Measurements from ENCODE around the gene HNRNPA3. TPM values are rescaled to one million over a fixed set of nuclear protein-coding genes. Genes with fewer than 3 reads are reported as not detected.
"Not testable (repeated sequence)": the region's sequence is repeated elsewhere in the genome, so short reads cannot be mapped to it uniquely, and the experiment has no call there.

HNRNPA3 gene
- total RNA-seq, 2 experiments from 2014 or later, result 250 to 256 TPM

DNA sequence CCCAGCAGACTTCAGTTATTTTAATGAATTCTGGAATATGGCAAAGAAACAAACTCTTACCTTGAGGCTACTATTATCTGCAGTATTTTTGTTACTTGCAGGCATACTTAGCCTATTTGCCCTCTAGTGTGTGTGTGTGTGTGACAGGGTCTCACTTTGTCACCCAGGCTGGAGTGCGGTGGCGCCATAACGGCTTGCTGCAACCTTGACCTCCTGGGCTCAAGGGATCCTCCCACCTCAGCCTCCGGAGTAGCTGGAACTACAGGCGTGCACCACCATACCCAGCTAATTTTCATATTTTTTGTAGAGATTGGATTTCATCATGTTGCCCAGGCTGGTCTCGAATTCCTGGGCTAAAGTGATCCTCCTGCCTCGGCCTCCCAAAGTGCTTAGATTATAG lies 12.2 kb upstream of the HNRNPA3 start:
- POLR2A ChIA-PET, H3K27ac Mint-ChIP-seq, H3K4me1 Mint-ChIP-seq: not testable (repeated sequence)

DNA sequence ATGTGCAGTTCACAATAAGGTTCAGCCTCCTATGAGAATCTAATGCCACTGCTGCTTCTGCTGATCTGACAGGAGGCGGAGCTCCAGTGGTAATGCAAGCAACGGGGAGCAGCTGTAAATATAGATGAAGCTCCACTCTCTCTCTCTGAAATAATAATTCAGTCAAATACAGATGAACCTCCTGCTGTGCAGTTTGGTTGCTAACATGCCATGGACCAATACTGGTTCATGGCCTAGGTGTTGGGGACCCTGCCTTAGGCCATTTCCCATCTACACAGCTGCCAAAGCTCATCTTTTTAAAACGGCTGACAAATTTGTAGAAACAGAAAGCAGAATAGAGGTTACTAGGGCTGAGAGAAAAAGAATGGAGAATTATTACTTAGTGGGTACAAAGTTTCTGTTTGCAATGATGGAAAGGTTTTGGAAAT lies 10.7 kb upstream of the HNRNPA3 start:
- ATAC-seq (ENCODE audit: low read depth), result no peak
- Mint-ChIP-seq H3K36me3 (peaks cover 3% of the 10 kb centered on the region), H3K27me3 (no peaks in the 10 kb centered on the region), H3K9me3 (no peaks in the 10 kb centered on the region), H3K4me1 (peaks cover 7% of the 10 kb centered on the region), H3K27ac (no peak overlapping the region), H3K4me3 (no peak overlapping the region)
- DNase-seq, result no peak
- POLR2A ChIA-PET, result interaction anchor here (1.3 kb wide), 1 partner anchor 10 kb away, joined by 5 read pairs; no protein-coding TSS in a partner anchor

More for the DNA sequence above, 12.2 kb upstream of the HNRNPA3 start:
- DNase-seq; H3K36me3 Mint-ChIP-seq; H3K27me3 Mint-ChIP-seq; H3K4me3 Mint-ChIP-seq; ATAC-seq (ENCODE audit: low read depth); H3K9me3 Mint-ChIP-seq: not testable (repeated sequence)

DNA sequence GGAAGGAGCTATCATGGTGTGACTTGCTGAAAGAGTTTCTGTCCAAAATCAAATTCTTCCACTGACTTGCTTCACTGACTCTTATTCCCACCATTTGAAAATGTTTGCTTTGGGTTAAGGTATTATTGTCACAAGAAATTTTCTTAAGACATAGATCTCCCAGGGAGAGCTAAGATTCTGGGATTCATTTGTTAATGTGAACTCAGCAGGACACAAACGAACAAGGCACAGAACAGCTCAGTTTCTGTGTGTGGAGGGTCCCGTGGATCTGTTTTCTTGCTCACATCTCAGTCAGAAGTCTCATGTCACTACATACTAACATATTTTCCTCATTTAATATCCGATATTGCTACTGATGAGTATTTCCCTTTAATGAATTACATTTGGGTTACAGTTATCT lies 8.2 kb upstream of the HNRNPA3 start:
- Mint-ChIP-seq H3K4me1 (peaks cover 12% of the 10 kb centered on the region), H3K36me3 (peaks cover 3% of the 10 kb centered on the region), H3K9me3 (no peaks in the 10 kb centered on the region), H3K27me3 (no peaks in the 10 kb centered on the region), H3K4me3 (no peak overlapping the region), H3K27ac (no peak overlapping the region)
- no peak for DNase-seq
- POLR2A ChIA-PET, result interaction anchor here (1.1 kb wide), 1 partner anchor 11 kb away, joined by 3 read pairs; no protein-coding TSS in a partner anchor
- ATAC-seq (ENCODE audit: low read depth), result no peak

DNA sequence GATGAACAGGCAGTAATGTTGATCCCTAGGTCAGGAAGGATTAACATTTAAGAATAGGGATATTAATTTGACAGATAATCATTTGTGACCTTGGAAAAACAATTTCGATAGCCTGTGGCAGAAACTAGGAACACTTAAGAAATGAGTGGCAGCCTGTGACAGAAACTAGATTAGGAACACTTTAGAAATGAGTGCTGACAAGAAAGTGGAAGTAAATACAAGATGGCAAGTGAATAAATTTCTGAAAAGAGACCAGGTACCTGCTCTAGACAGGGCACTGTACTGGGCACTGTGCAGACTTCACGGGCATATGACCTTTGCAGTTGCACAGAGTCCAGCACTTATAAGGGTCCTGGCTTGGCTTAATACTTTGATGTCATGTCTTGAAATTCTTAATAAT lies 5.5 kb upstream of the HNRNPA3 start:
- Mint-ChIP-seq H3K27ac (no peak overlapping the region), H3K4me3 (no peak overlapping the region), H3K36me3 (peaks cover 3% of the 10 kb centered on the region), H3K9me3 (no peaks in the 10 kb centered on the region), H3K4me1 (peaks cover 16% of the 10 kb centered on the region), H3K27me3 (no peaks in the 10 kb centered on the region)
- DNase-seq (no peak), ATAC-seq (ENCODE audit: low read depth) (no peak)
- POLR2A ChIA-PET, result no interaction called here

DNA sequence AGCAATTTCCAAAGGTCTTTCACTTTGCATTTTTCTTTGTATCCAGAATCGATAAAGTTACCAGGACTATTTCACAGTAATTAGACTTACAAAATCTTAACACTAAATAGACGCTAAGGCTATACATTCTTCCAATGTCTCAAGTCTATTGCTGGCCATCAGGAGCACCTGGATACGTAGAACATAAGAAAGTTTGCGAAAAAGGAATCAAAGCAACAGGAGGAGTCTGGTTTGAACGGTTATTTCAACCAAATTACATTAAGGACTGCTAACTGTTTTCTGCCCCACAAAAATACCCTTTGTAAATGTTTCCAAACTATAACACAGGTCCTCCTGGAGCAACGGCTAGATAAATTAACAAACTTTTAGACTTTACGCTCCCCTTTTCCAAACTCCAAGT lies 1.4 kb upstream of the HNRNPA3 start:
- DNase-seq (no peak), ATAC-seq (ENCODE audit: low read depth) (no peak)
- H3K4me3 Mint-ChIP-seq, result peak overlapping the region; percentile 100
- H3K4me1 Mint-ChIP-seq, result peaks cover 31% of the 10 kb centered on the region
- POLR2A ChIA-PET, result interaction anchor here (0.8 to 4.7 kb wide), 8 partner anchors 9 to 429 kb away, joined by 3 to 66 read pairs (median 4); partner anchors contain the start of gene NFE2L2
- peak overlapping the region; percentile 100 for H3K27ac Mint-ChIP-seq
- H3K27me3 Mint-ChIP-seq, result no peaks in the 10 kb centered on the region
- H3K36me3 Mint-ChIP-seq, result peaks cover 30% of the 10 kb centered on the region
- H3K9me3 Mint-ChIP-seq, result no peaks in the 10 kb centered on the region

DNA sequence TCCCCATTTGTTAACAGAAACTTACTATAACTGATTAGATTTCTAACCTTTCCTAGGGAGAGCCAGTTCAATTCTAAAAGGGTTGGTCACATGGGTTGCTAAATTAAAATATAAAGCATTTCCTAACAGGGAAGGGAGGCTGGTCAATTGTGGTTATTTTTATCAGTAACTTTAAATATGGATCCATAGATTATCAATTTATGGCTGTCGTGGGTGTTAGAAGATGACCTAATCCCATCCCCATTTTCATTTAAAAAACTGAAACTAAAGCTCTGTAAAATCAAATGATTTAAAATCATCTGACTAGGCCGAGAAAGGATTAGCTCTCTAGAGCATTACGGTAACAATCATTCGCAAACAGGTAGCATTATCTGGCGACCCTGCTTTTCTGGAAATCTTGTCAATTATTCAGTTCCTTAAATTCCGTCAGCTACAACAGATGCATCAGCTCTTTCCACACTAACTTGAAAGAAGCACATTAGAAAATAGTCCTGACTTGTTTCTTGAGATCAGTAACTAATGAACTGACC lies 953 bp upstream of the HNRNPA3 start:
- Mint-ChIP-seq H3K4me1 (peaks cover 33% of the 10 kb centered on the region), H3K27me3 (no peaks in the 10 kb centered on the region), H3K4me3 (peak overlapping the region; percentile 100), H3K9me3 (no peaks in the 10 kb centered on the region), H3K27ac (peak overlapping the region; percentile 100), H3K36me3 (peaks cover 32% of the 10 kb centered on the region)
- DNase-seq (no peak), ATAC-seq (ENCODE audit: low read depth) (no peak)
- POLR2A ChIA-PET, result interaction anchor here (0.6 to 4.7 kb wide), 18 partner anchors 8 to 430 kb away, joined by 3 to 66 read pairs (median 4); partner anchors contain the start of genes AGPS and NFE2L2

DNA sequence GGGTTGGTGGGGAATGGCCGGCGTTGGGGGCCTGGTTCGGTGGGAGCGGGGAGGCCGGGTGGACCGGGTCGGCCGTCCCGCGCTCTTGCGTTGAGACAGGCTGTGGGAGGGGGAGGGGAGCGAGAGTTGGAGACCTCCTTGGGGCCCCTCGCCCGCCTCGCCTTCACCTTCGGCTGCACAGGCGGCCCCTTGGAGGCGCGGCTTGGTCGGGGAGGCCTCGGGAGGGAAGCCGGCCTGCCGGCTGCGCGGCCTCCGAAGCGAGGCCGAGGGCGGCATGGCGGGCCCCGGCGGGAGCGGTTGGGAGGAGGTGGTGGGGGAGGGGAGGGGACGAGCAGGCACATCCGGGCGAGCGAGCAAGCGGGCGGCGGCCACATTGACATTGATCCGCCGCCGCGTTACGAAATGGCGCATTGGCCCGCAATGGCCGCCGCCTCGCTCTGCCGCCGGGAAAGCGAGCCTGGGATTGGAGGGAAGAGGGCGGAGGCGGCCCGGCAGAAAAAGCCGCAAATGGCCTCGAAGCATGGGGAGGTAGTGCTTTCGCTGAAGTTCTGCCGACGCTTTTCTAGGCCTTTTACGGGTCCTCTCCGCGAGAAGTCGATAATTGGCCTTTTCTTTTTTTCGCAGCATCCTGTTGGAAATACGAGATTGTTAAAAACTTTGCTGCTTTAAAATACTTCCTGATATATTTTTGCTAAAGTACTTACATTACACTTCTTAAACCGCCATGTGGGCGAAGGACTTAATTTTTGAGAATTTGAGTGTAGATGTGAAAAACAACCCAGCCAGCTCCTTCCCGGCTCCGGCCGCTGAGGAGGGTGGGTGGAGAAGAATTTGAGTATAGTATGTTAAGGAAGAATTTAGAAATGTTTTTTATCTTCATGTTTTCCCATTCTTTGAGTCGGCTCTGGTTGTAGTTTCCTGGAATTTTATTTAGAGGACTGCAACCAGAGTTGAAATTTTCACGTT lies 580 bp downstream of the HNRNPA3 start:
- H3K4me1 Mint-ChIP-seq, result peaks cover 38% of the 10 kb centered on the region

DNA sequence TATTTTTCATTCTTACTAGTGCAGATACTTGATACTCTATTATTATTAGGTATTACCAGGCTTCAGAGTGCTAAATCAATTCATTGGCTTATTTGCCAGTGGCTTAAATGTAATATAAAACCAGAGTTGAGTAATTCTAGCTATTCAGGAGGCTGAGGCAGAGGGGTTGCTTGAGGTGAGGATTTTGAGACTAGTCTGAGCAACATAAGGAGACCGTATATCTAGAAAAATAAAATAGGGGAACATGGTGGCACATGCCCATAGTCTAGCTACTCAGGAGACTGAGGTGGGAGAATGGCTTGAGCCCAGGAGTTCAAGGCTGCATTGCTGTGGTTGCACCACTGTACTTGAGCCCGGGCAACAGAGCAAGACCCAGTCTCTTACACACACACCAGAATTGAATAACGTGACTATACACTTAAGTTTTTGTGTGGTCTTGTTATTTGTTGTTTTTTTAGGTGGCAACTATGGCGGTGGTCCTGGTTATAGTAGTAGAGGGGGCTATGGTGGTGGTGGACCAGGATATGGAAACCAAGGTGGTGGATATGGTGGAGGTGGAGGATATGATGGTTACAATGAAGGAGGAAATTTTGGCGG lies 4.8 kb downstream of the HNRNPA3 start:
- Mint-ChIP-seq H3K36me3 (peaks cover 67% of the 10 kb centered on the region), H3K4me1 (peaks cover 56% of the 10 kb centered on the region), H3K27ac (peak overlapping the region; percentile 56), H3K9me3 (no peaks in the 10 kb centered on the region), H3K27me3 (no peaks in the 10 kb centered on the region), H3K4me3 (peak overlapping the region; percentile 12)
- POLR2A ChIA-PET, result no interaction called here
- ATAC-seq (ENCODE audit: low read depth) (no peak), DNase-seq (no peak)

More for the DNA sequence above, 580 bp downstream of the HNRNPA3 start:
- Mint-ChIP-seq H3K9me3 (no peaks in the 10 kb centered on the region), H3K27ac (peak overlapping the region; percentile 100), H3K27me3 (no peaks in the 10 kb centered on the region), H3K36me3 (peaks cover 42% of the 10 kb centered on the region), H3K4me3 (peak overlapping the region; percentile 100)
- POLR2A ChIA-PET, result interaction anchor here (0.8 to 4.7 kb wide), 9 partner anchors 8 to 56 kb away, joined by 3 to 66 read pairs (median 6); partner anchors contain the start of gene NFE2L2
- DNase-seq, result peak; percentile 90
- peak; percentile 59 for ATAC-seq (ENCODE audit: low read depth)

DNA sequence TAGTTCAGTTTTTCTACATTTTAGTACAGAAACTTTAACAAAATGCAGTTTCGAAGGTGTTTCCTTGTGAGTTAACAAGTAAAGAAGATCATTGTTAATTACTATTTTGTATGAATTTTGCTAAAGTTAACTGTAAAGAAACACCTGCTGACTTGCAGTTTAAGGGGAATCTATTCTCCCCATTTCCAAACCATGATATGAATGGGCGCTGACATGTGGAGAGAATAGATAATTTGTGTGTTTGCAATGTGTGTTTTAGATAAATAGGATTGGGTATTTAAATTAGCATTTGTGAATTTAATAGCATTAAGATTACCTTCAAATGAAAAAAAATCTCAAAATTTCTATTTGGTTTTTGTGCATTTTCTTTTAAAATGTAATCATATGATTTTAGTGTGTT lies 7.2 kb downstream of the HNRNPA3 start:
- H3K27ac Mint-ChIP-seq; DNase-seq; H3K9me3 Mint-ChIP-seq; H3K4me3 Mint-ChIP-seq; ATAC-seq (ENCODE audit: low read depth); H3K27me3 Mint-ChIP-seq; POLR2A ChIA-PET: not testable (repeated sequence)
- Mint-ChIP-seq H3K4me1 (peaks cover 53% of the 10 kb centered on the region), H3K36me3 (peaks cover 61% of the 10 kb centered on the region)

DNA sequence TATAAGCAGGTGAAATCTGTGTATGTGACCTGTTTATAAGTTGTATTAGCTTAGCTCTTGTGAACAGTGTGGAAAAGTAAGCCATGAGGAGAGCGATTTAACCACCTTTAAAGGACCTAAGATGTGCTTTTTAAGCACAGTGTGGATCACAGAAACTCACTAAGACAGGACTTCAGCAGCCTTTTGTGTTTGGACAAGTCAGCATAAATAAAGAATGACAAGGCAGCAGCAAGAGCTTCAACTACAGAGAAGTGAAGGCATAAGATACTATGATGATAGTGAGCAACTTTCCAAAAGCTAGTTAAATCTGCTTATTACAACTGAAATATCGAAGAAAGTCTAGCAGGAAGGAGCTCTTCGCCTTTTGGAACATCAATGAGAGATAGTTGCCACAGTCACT lies 8.9 kb downstream of the HNRNPA3 start:
- DNase-seq, result no peak
- POLR2A ChIA-PET, result interaction anchor here (1.2 to 1.7 kb wide), 3 partner anchors 9 to 43 kb away, joined by 4 to 6 read pairs (median 6); partner anchors contain the start of genes HNRNPA3 and NFE2L2
- Mint-ChIP-seq H3K9me3 (no peaks in the 10 kb centered on the region), H3K27me3 (no peaks in the 10 kb centered on the region), H3K4me3 (no peak overlapping the region), H3K36me3 (peaks cover 47% of the 10 kb centered on the region), H3K27ac (no peak overlapping the region), H3K4me1 (peaks cover 39% of the 10 kb centered on the region)
- ATAC-seq (ENCODE audit: low read depth), result no peak

DNA sequence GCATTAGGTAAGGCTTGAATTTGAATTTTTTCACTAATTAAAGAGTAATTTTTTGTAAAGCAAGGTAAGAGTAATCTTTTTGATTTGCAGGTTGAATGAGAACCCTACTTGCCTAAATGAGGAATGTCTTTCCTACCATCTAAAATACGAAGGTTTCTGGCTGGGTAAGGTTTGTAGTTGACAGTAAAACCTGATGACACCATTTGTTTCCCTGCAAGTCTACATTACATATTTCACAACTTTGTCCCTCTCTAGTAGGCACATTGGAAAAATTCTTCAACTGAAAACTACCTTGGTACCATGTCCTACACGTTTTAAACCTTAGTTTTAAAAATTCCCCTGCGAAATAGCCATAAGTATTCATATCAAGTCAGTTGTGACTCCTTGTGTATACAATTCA lies 9.4 kb downstream of the HNRNPA3 start:
- Mint-ChIP-seq H3K4me1 (peaks cover 37% of the 10 kb centered on the region), H3K9me3 (no peaks in the 10 kb centered on the region), H3K4me3 (no peak overlapping the region), H3K27ac (peak overlapping the region; percentile 48), H3K27me3 (no peaks in the 10 kb centered on the region), H3K36me3 (peaks cover 44% of the 10 kb centered on the region)
- DNase-seq, result no peak
- POLR2A ChIA-PET, result interaction anchor here (1.2 to 1.7 kb wide), 3 partner anchors 10 to 43 kb away, joined by 4 to 6 read pairs (median 6); partner anchors contain the start of genes HNRNPA3 and NFE2L2
- no peak for ATAC-seq (ENCODE audit: low read depth)

DNA sequence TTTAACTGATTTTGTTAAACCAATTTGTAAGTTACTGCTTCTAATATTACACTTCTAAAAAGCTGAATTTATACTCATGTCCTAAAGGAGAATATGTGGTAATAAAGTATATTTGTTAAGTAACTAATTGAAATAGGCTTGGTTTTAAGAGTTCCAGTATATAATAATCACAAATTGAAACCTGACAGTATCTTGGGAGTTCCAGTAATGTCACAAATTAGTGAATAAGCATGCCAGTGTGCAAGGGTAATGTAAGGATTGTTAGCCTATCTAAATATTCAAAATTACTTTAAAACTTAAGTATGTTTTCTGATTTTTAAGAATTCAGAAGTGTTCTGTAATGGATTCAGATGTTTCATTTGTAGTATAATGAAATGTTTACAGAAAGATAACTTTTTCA lies 10.8 kb downstream of the HNRNPA3 start:
- H3K4me3 Mint-ChIP-seq; DNase-seq; H3K9me3 Mint-ChIP-seq; ATAC-seq (ENCODE audit: low read depth); H3K27me3 Mint-ChIP-seq; POLR2A ChIA-PET; H3K27ac Mint-ChIP-seq: not testable (repeated sequence)
- peaks cover 40% of the 10 kb centered on the region for H3K36me3 Mint-ChIP-seq
- peaks cover 25% of the 10 kb centered on the region for H3K4me1 Mint-ChIP-seq

DNA sequence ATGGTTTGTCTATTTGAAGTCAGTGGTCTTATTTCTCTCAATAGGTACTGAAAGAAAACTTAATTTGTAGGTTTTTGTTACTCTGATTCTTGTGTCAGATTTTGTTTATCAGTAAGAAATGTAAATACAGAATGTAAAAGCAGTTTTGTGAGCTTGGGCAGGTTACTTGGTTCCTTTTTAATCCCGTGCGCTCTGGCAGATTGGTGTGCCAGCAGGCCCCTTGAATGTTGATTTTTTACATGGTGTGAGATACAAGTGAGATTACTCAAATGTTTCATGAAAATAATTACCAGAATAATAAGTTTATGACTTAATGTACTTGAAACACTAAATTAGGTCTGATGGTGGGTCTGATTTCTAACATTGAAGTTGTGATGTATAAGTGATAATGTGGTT lies 13.4 kb downstream of the HNRNPA3 start:
- DNase-seq (no peak), ATAC-seq (ENCODE audit: low read depth) (no peak)
- POLR2A ChIA-PET, result interaction anchor here (0.7 to 5.6 kb wide), 4 partner anchors 14 to 61 kb away, joined by 3 to 37 read pairs (median 4); partner anchors contain the start of gene NFE2L2
- H3K27me3 Mint-ChIP-seq, result no peaks in the 10 kb centered on the region
- peak overlapping the region; percentile 17 for H3K27ac Mint-ChIP-seq
- H3K4me3 Mint-ChIP-seq, result no peak overlapping the region
- H3K36me3 Mint-ChIP-seq, result peaks cover 40% of the 10 kb centered on the region
- H3K4me1 Mint-ChIP-seq, result peaks cover 17% of the 10 kb centered on the region
- no peaks in the 10 kb centered on the region for H3K9me3 Mint-ChIP-seq
